Measurements from ENCODE around the gene SLC6A13. TPM values are rescaled to one million over a fixed set of nuclear protein-coding genes. Genes with fewer than 3 reads are reported as not detected.

SLC6A13 gene
- total RNA-seq, 1 donor: not detected

- Histone ChIP-seq H3K4me3 (ENCODE audit: low read length) (no peak overlapping the region), H3K9me3 (ENCODE audit: low read depth, low read length) (no peaks in the 10 kb centered on the region), H3K4me1 (ENCODE audit: insufficient read depth, low read length) (no peaks in the 10 kb centered on the region), H3K27me3 (ENCODE audit: insufficient read depth, low read length) (no peaks in the 10 kb centered on the region)
These were observed 29.7 kb downstream of the SLC6A13 start for GRCh38 chr12:232731-233614.

- Histone ChIP-seq H3K4me1 (ENCODE audit: insufficient read depth, low read length) (no peaks in the 10 kb centered on the region), H3K27me3 (ENCODE audit: insufficient read depth, low read length) (no peaks in the 10 kb centered on the region), H3K4me3 (ENCODE audit: low read length) (no peak overlapping the region), H3K9me3 (ENCODE audit: low read depth, low read length) (no peaks in the 10 kb centered on the region)
These were observed 31.5 kb downstream of the SLC6A13 start for GRCh38 chr12:230925-231671.

DNA sequence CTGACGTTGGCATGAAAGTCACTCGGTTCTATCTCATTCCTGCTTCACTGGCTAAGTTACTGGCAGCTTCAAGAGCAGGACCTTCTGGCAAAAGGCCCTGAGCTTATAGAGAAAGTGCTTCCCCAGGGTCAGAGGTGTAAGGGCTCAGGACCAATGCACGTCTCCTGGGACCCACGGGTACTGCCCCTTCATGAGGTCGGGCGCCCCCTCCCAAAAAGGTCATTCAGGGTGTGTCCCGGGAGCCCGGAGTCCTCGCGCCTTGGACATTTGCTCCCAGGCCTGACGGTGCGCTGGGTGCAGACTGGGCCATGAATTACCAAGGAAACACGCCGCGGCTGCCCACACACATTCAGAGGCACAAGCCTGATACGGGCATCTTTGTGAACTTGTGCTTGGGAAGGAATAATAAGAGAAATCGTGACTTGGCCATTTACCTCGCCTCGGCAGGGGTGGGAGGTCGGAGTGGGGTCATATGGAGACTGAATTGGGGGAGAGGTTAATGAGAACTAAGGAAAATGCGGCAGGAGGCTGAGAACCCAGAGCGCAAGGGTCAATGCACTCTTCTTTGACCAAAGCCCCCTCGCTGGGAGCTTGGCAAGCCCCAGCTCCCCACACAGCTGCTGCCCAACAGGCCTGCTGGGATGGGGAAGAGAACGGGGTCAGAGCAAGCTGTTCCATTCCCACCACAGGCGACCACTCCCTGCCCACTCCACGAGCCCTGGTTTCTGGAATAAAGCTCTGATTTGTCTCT is 33.0 kb downstream of the SLC6A13 start:
- H3K9me3 ChIP-seq (ENCODE audit: low read depth, low read length): no peaks in the 10 kb centered on the region
- no peak overlapping the region for H3K4me3 ChIP-seq (ENCODE audit: low read length)
- H3K4me1 ChIP-seq (ENCODE audit: insufficient read depth, low read length): no peaks in the 10 kb centered on the region
- H3K27me3 ChIP-seq (ENCODE audit: insufficient read depth, low read length): no peaks in the 10 kb centered on the region

DNA sequence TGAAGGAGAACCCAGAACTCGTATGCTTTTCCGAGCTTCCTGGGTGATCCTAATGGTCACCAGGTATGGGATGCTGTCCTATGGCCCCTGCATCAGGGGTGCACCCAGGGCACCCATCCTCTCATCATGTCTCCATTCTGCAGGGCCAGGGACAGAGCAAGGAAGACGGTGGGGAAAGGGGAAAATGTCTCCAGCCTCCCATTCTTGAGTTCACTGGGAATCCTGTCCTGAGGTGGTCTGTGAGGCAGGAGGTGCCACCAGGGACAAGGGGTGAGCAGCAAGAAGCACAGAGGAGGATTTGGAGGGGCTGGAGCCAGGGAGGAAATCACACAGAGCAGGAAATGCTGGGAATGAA is 33.8 kb downstream of the SLC6A13 start:
- no peaks in the 10 kb centered on the region for H3K4me1 ChIP-seq (ENCODE audit: insufficient read depth, low read length)
- H3K27me3 ChIP-seq (ENCODE audit: insufficient read depth, low read length): no peaks in the 10 kb centered on the region
- no peaks in the 10 kb centered on the region for H3K9me3 ChIP-seq (ENCODE audit: low read depth, low read length)
- no peak overlapping the region for H3K4me3 ChIP-seq (ENCODE audit: low read length)

DNA sequence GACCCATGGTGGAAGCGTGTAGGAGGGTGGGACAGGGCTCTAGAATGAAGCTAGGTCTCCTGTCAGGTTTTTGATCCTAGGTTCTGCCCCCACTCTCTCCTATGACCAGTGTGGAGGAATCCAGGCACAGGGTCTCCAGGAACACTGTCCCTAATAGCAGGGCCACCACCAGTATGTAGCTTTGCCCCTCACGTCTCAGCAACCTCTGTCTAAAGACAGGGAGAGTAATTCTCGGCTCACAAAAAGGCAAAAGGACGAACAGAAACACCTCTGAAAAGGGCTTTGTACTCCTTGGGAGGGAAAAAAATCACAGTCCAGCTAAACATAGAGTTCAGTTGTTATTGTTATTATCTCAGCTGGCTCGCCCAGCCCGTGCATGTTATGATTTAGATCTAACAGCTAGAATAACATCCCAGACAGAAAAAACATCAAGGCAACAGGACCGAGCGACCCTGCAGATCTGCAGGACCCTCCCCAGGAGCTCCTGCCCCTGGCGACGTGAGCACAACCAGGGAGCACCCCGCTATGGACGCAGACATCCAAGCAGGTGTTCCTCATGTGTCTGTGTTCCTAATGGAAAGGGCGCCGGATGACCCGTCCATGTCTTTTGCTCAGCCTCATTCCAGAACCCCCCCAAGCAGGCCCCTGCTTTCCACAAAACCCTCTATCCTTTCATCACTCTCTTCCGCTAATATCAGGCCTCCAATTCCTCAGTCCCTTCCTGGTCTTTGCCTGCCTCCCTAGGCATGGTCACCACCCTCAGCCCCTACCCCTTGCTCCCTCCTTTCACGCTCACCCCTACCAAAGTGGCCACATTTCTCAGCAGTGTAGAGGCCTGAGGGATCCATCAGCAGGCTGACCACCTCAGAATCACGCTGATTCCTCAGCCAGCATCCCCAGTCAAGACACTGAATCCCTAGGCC is 34.5 kb downstream of the SLC6A13 start:
- H3K9me3 ChIP-seq (ENCODE audit: low read depth, low read length): no peaks in the 10 kb centered on the region
- no peaks in the 10 kb centered on the region for H3K4me1 ChIP-seq (ENCODE audit: insufficient read depth, low read length)
- no peaks in the 10 kb centered on the region for H3K27me3 ChIP-seq (ENCODE audit: insufficient read depth, low read length)
- H3K4me3 ChIP-seq (ENCODE audit: low read length): no peak overlapping the region

DNA sequence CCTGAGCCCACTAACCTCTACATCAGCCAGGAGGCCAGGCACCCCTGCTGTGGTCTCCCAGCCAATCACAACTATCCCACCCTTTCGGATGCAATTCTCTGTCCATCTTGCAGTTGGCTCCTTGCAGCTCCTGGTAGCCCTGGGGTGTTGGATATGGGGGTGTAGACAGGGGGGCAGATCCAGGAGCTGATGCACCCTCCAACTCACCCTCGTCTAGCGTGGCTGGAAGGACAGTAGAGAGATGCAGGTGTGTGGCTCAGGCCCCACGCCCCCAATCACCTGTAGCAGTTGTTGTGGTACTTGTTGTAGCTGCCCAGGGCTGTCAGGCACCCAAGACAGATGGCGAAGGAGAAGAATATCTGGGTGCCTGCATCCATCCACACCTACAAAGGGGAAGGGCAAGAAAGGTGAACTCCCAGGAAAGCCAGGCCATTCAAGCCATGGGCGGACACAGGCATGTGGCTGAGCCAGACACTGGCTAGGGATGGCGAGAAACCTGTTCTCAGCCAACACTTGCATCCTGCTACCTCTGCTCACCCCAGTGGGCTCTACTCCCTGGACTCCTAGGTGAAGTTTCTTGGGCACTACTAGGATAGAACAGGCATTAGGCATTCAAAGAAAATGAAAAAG is 35.2 kb downstream of the SLC6A13 start:
- Histone ChIP-seq H3K27me3 (ENCODE audit: insufficient read depth, low read length) (no peaks in the 10 kb centered on the region), H3K4me3 (ENCODE audit: low read length) (no peak overlapping the region), H3K4me1 (ENCODE audit: insufficient read depth, low read length) (no peaks in the 10 kb centered on the region), H3K9me3 (ENCODE audit: low read depth, low read length) (no peaks in the 10 kb centered on the region)

- Histone ChIP-seq H3K9me3 (ENCODE audit: low read depth, low read length) (no peaks in the 10 kb centered on the region), H3K4me1 (ENCODE audit: insufficient read depth, low read length) (no peaks in the 10 kb centered on the region), H3K4me3 (ENCODE audit: low read length) (no peak overlapping the region), H3K27me3 (ENCODE audit: insufficient read depth, low read length) (no peaks in the 10 kb centered on the region)
These were observed 36.2 kb downstream of the SLC6A13 start for GRCh38 chr12:226401-226800.

DNA sequence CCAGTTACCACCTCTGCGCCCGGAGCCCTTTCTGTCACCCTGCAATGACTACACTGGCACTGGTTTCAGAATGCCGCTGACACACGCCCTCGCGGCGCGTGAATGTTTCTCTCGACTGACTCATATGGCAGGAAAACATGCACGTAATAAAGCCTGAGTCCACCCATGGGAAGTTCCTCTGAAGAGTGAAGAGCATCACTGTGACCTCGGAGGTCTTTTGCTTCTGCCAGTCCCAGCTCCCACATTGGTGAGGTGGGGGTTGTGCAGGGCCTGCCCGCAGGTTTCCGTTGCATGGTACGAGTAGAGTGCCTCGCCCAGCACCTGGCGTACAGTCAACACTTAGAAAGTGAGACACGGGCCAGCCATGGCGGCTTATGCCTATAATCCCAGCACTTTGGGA is 37.6 kb downstream of the SLC6A13 start:
- Histone ChIP-seq H3K4me3 (ENCODE audit: low read length) (no peak overlapping the region), H3K27me3 (ENCODE audit: insufficient read depth, low read length) (no peaks in the 10 kb centered on the region), H3K4me1 (ENCODE audit: insufficient read depth, low read length) (no peaks in the 10 kb centered on the region), H3K9me3 (ENCODE audit: low read depth, low read length) (no peaks in the 10 kb centered on the region)

GRCh38 chr12:224330-224729 is 38.3 kb downstream of the SLC6A13 start:
- no peak overlapping the region for H3K4me3 ChIP-seq (ENCODE audit: low read length)

GRCh38 chr12:223841-224240 is 38.8 kb downstream of the SLC6A13 start:
- Histone ChIP-seq H3K4me3 (ENCODE audit: low read length) (no peak overlapping the region), H3K27me3 (ENCODE audit: insufficient read depth, low read length) (no peaks in the 10 kb centered on the region), H3K9me3 (ENCODE audit: low read depth, low read length) (no peaks in the 10 kb centered on the region), H3K4me1 (ENCODE audit: insufficient read depth, low read length) (no peaks in the 10 kb centered on the region)

More at GRCh38 chr12:224330-224729, 38.3 kb downstream of the SLC6A13 start:
- H3K9me3 ChIP-seq (ENCODE audit: low read depth, low read length): no peaks in the 10 kb centered on the region
- no peaks in the 10 kb centered on the region for H3K27me3 ChIP-seq (ENCODE audit: insufficient read depth, low read length)
- no peaks in the 10 kb centered on the region for H3K4me1 ChIP-seq (ENCODE audit: insufficient read depth, low read length)

DNA sequence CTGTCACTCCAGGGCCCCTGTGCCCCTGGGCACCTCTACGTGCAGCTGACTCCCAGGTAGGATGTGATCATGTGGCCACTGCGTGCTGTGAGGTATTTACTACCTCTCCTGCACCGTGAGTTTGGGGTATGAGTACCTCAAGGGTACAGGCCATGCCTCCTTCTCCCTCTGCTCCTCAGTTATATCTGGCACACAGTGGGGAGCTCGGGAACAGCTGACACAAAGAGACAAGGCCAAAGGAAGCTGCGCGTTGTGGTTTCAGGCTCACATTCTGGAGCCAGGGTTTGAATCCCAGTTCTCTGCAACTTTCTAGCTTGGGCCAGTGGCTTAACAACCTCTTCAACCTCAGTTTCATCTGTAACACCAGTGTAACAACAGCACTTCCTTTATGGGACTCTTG is 40.9 kb downstream of the SLC6A13 start:
- Histone ChIP-seq H3K4me1 (ENCODE audit: insufficient read depth, low read length) (no peaks in the 10 kb centered on the region), H3K9me3 (ENCODE audit: low read depth, low read length) (no peaks in the 10 kb centered on the region), H3K27me3 (ENCODE audit: insufficient read depth, low read length) (no peaks in the 10 kb centered on the region), H3K4me3 (ENCODE audit: low read length) (no peak overlapping the region)

- Histone ChIP-seq H3K4me1 (ENCODE audit: insufficient read depth, low read length) (no peaks in the 10 kb centered on the region), H3K4me3 (ENCODE audit: low read length) (no peak overlapping the region), H3K27me3 (ENCODE audit: insufficient read depth, low read length) (no peaks in the 10 kb centered on the region), H3K9me3 (ENCODE audit: low read depth, low read length) (no peaks in the 10 kb centered on the region)
These were observed 41.6 kb downstream of the SLC6A13 start for GRCh38 chr12:220946-221550.

GRCh38 chr12:220491-220890 is 42.1 kb downstream of the SLC6A13 start:
- H3K9me3 ChIP-seq (ENCODE audit: low read depth, low read length): no peaks in the 10 kb centered on the region
- H3K4me3 ChIP-seq (ENCODE audit: low read length): no peak overlapping the region
- H3K4me1 ChIP-seq (ENCODE audit: insufficient read depth, low read length): no peaks in the 10 kb centered on the region
- H3K27me3 ChIP-seq (ENCODE audit: insufficient read depth, low read length): no peaks in the 10 kb centered on the region

Measured in mononuclear cell (primary cell).